Upper lobe of left lung (tissue), 6 donors: ENCODE data around the gene PNN. TPM values are rescaled to one million over a fixed set of nuclear protein-coding genes. Genes with fewer than 3 reads are reported as not detected.

Source experiments
- ATAC-seq, 2 donors: fragments of 200-7000 bp; cut with Tn5 transposase; one replicate each; pipeline ENCODE4 v1.9.1; 2022; ENCODE audit warnings: mild to moderate bottlenecking in 2 of 2, moderate library complexity in 2 of 2; ENCODE audit not compliant: low FRiP score in 2 of 2
- DNase-seq, 2 donors: peaks; one replicate each; pipeline ENCODE4 v3.0.0-alpha.2; 2019 to 2020
- H3K27ac ChIP-seq, 4 donors: fragments of 200-600 bp; sonication (generic); one replicate each; pipeline ENCODE4 v1.5.1; 2016 to 2019
- H3K27me3 ChIP-seq, 4 donors: fragments of 200-600 bp; sonication (generic); one replicate each; pipeline ENCODE4 v1.5.1; 2017 to 2019
- H3K36me3 ChIP-seq, 4 donors: fragments of 200-600 bp; sonication (generic); one replicate each; pipeline ENCODE4 v1.5.1; 2016 to 2019
- H3K4me1 ChIP-seq, 4 donors: fragments of 200-600 bp; sonication (generic); one replicate each; pipeline ENCODE4 v1.5.1; 2018 to 2019
- H3K4me3 ChIP-seq, 4 donors: fragments of 200-600 bp; sonication (generic); one replicate each; pipeline ENCODE4 v1.5.1; 2017 to 2019; ENCODE audit warnings: mild to moderate bottlenecking in 2 of 4, moderate library complexity in 1 of 4
- H3K9me3 ChIP-seq, 4 donors: fragments of 200-600 bp; sonication (generic); one replicate each; pipeline ENCODE4 v1.5.1; 2018 to 2019
- CTCF ChIP-seq, 6 experiments: fragments of 450-650 bp in 4 of 6; fragments of 200-600 bp in 2 of 6; sonication (generic) in 2 of 6; IDR thresholded peaks; one replicate each; pipeline ENCODE4 v1.5.1; 2016 to 2019; ENCODE audit warnings: antibody characterized with exemption in 6 of 6
- EP300 ChIP-seq, 4 donors: sonication (generic); formaldehyde crosslinking; IDR thresholded peaks; one replicate each; pipeline ENCODE4 v1.5.1; 2017; ENCODE audit warnings: antibody characterized with exemption in 4 of 4, control low read depth in 2 of 4
- POLR2A ChIP-seq, 4 donors: fragments of 450-650 bp; IDR thresholded peaks; one replicate each; pipeline ENCODE4 v1.5.1; 2016 to 2017; ENCODE audit warnings: antibody characterized with exemption in 4 of 4, mild to moderate bottlenecking in 2 of 4
- POLR2AphosphoS5 ChIP-seq, 2 donors: sonication (generic); formaldehyde crosslinking; IDR thresholded peaks; one replicate each; pipeline ENCODE4 v1.5.1; 2017; ENCODE audit warnings: antibody characterized with exemption in 2 of 2
- WGBS, 2 donors: methylation state at CpG; one replicate each; pipeline ENCODE4 v1.1.5; 2017 to 2018; 5-methylcytosine and 5-hydroxymethylcytosine counted together
- total RNA-seq, 6 donors: library from RNA; depleted of rRNA in 4 of 6; stranded (reverse); fragments of >200 nt in 4 of 6; gene quantifications; one replicate each; pipeline versions ENCODE4 v1.1.0 to v1.2.1, GENCODE V29; 2016 to 2021
- donor health status: DM: no; HTN: no; CAD: no; lungs with moderate emphysema.
- donor health status: DM: no; HTN: yes; CAD: no; lungs with severe emphysema.

The PNN gene
- total RNA-seq, 6 donors from 2014 or later, result 24.9 to 177 (median 46.7) TPM

GRCh38 chr14:39175445-39176262 is 600 bp downstream of the PNN start:
- H3K36me3 ChIP-seq, result peaks cover 25 to 44% (median 39%) of the 10 kb centered on the region in 4 donors
- H3K27me3 ChIP-seq, result no peaks in the 10 kb centered on the region
- no peak for TF ChIP-seq POLR2A (IDR thresholded peaks at IDR 0.05)
- TF ChIP-seq CTCF (IDR thresholded peaks at IDR 0.05), result peak in 1 of 6 experiments; percentile 13
- DNase-seq (peak; percentile 56 to 87), ATAC-seq (peak; percentile 32 to 41)
- peaks cover 14 to 27% (median 15%) of the 10 kb centered on the region in 4 donors for H3K4me1 ChIP-seq
- 0 to 3% methylated on average over 8 to 22 of the region's 36 CpGs for WGBS, 2 donors
- H3K4me3 ChIP-seq, result peak overlapping the region; percentile 62 to 90 (median 86)
- no peaks in the 10 kb centered on the region for H3K9me3 ChIP-seq
- peak overlapping the region; percentile 94 to 96 (median 95) for H3K27ac ChIP-seq

GRCh38 chr14:39176263-39177167 is 1.5 kb downstream of the PNN start:
- Histone ChIP-seq H3K27me3 (no peaks in the 10 kb centered on the region), H3K9me3 (no peaks in the 10 kb centered on the region), H3K4me3 (peak overlapping the region in 3 of 4 donors; percentile 62 to 89 (median 82)), H3K36me3 (peaks cover 34 to 52% (median 48%) of the 10 kb centered on the region in 4 donors), H3K4me1 (peaks cover 12 to 20% (median 15%) of the 10 kb centered on the region in 4 donors), H3K27ac (peak overlapping the region; percentile 94 to 96 (median 95))
- no peak for TF ChIP-seq POLR2A (IDR thresholded peaks at IDR 0.05)
- TF ChIP-seq CTCF (IDR thresholded peaks at IDR 0.05), result no peak
- TF ChIP-seq POLR2AphosphoS5 (IDR thresholded peaks at IDR 0.05), result no peak
- no peak for TF ChIP-seq EP300 (IDR thresholded peaks at IDR 0.05)
- 72 to 77% methylated on average over 5 of the region's 5 CpGs for WGBS, 2 donors
- ATAC-seq (no peak), DNase-seq (no peak)

- no peaks in the 10 kb centered on the region for H3K27me3 ChIP-seq
- WGBS, 2 donors, result 91 to 96% methylated on average over 9 of the region's 9 CpGs
- H3K4me3 ChIP-seq, result no peak overlapping the region
- DNase-seq (no peak), ATAC-seq (no peak)
- H3K4me1 ChIP-seq, result peaks cover 12 to 20% (median 15%) of the 10 kb centered on the region in 4 donors
- no peak for TF ChIP-seq POLR2AphosphoS5 (IDR thresholded peaks at IDR 0.05)
- TF ChIP-seq EP300 (IDR thresholded peaks at IDR 0.05), result no peak
- TF ChIP-seq CTCF (IDR thresholded peaks at IDR 0.05), result no peak
- TF ChIP-seq POLR2A (IDR thresholded peaks at IDR 0.05), result no peak
- no peak overlapping the region for H3K27ac ChIP-seq
- H3K36me3 ChIP-seq, result peaks cover 38 to 59% (median 54%) of the 10 kb centered on the region in 4 donors
- H3K9me3 ChIP-seq, result no peaks in the 10 kb centered on the region
Measured at GRCh38 chr14:39177168-39177545, 2.1 kb downstream of the PNN start.

GRCh38 chr14:39179042-39179441 is 4.0 kb downstream of the PNN start:
- no peaks in the 10 kb centered on the region for H3K9me3 ChIP-seq
- H3K4me3 ChIP-seq, result no peak overlapping the region
- no peak for DNase-seq
- peaks cover 12 to 20% (median 15%) of the 10 kb centered on the region in 4 donors for H3K4me1 ChIP-seq
- H3K27ac ChIP-seq, result no peak overlapping the region
- H3K36me3 ChIP-seq, result peaks cover 46 to 78% (median 66%) of the 10 kb centered on the region in 4 donors
- ATAC-seq, result no peak
- no peak for TF ChIP-seq EP300 (IDR thresholded peaks at IDR 0.05)
- TF ChIP-seq POLR2AphosphoS5 (IDR thresholded peaks at IDR 0.05), result no peak
- TF ChIP-seq CTCF (IDR thresholded peaks at IDR 0.05), result no peak
- no peak for TF ChIP-seq POLR2A (IDR thresholded peaks at IDR 0.05)
- no peaks in the 10 kb centered on the region for H3K27me3 ChIP-seq
- 95 to 96% methylated on average over 6 of the region's 6 CpGs for WGBS, 2 donors
